SK-N-SH (cell line): ENCODE measurements around the gene NELFE. TPM values are rescaled to one million over a fixed set of nuclear protein-coding genes. Genes with fewer than 3 reads are reported as not detected.

ENCODE experiments used
- CTCF ChIA-PET: fragments of 300-600, 350-600 bp; formaldehyde crosslinking; extraction: SDS; loops from one replicate; lab custom pipeline; 2021; lab: Yijun Ruan, JAX
- POLR2A ChIA-PET: fragments of 350-600 bp; sonication (Branson Sonifier 250); formaldehyde crosslinking; extraction: SDS; loops from one replicate; lab custom pipeline; 2020; ENCODE audit warnings: antibody characterized with exemption, inconsistent platforms; lab: Yijun Ruan, JAX
- DNase-seq: peaks from one replicate; pipeline ENCODE4 v3.0.0; 2012
- H2AFZ ChIP-seq: fragments of 200-600 bp; sonication (generic); 2 replicates; pipeline ENCODE4 v1.8.1; 2016; ENCODE audit warnings: antibody characterized with exemption, mild to moderate bottlenecking, low read depth
- H3F3A ChIP-seq: fragments of 200-600 bp; sonication (generic); replicated peaks from 2 replicates; pipeline ENCODE3; 2016; ENCODE audit warnings: antibody characterized with exemption, mild to moderate bottlenecking; ENCODE audit not compliant: insufficient read depth
- H3K27ac ChIP-seq, 2 experiments: fragments of 200-500 bp in 1 of 2; fragments of 200-600 bp in 1 of 2; sonication (Bioruptor generic) in 1 of 2; sonication (generic), shearing (Covaris generic) in 1 of 2; 2 replicates each; pipeline versions ENCODE4 v1.5.1 to v1.6.1; 2014 to 2016; ENCODE audit warnings: low read depth in 2 of 2, inconsistent platforms in 1 of 2, low read length in 1 of 2, mild to moderate bottlenecking in 1 of 2, mixed read lengths in 1 of 2
- H3K27me3 ChIP-seq: fragments of 200-600 bp; sonication (generic), shearing (Covaris generic); 2 replicates; pipeline ENCODE4 v1.6.1; 2016; ENCODE audit warnings: mixed run types; ENCODE audit not compliant: insufficient read depth
- H3K36me3 ChIP-seq, 2 experiments: fragments of 200-500 bp in 1 of 2; fragments of 200-600 bp in 1 of 2; sonication (Bioruptor generic) in 1 of 2; sonication (generic) in 1 of 2; replicated peaks in 1 of 2; 2 replicates each; pipeline versions ENCODE3 to v1.5.1; 2014 to 2016; ENCODE audit warnings: low read length in 1 of 2, mild to moderate bottlenecking in 1 of 2; ENCODE audit not compliant: insufficient read depth in 2 of 2, control insufficient read depth in 1 of 2
- H3K4me1 ChIP-seq, 2 experiments: fragments of 200-500 bp in 1 of 2; fragments of 200-600 bp in 1 of 2; sonication (Bioruptor generic) in 1 of 2; sonication (generic), shearing (Covaris generic) in 1 of 2; 2 replicates each; pipeline versions ENCODE4 v1.5.1 to v1.6.1; 2014 to 2016; ENCODE audit warnings: low read depth in 1 of 2, low read length in 1 of 2, mixed run types in 1 of 2; ENCODE audit not compliant: insufficient read depth in 2 of 2, control insufficient read depth in 1 of 2
- H3K4me2 ChIP-seq: fragments of 200-600 bp; sonication (generic), shearing (Covaris generic); 2 replicates; pipeline ENCODE4 v1.6.1; 2017; ENCODE audit warnings: mixed run types
- H3K4me3 ChIP-seq, 2 experiments: fragments of 200-500 bp in 1 of 2; fragments of 200-600 bp in 1 of 2; sonication (Bioruptor generic) in 1 of 2; sonication (generic), shearing (Covaris generic) in 1 of 2; 2 replicates each; pipeline versions ENCODE4 v1.5.1 to v1.8.1; 2014 to 2016; ENCODE audit warnings: low read depth in 2 of 2, inconsistent platforms in 1 of 2, low read length in 1 of 2, mild to moderate bottlenecking in 1 of 2, mixed read lengths in 1 of 2, moderate library complexity in 1 of 2
- H3K79me2 ChIP-seq: fragments of 200-600 bp; sonication (generic); 2 replicates; pipeline ENCODE4 v1.8.1; 2017; ENCODE audit warnings: mild to moderate bottlenecking; ENCODE audit not compliant: insufficient read depth
- H3K9ac ChIP-seq: fragments of 200-600 bp; sonication (generic); 2 replicates; pipeline ENCODE4 v1.6.1; 2017; ENCODE audit warnings: mixed run types
- H3K9me2 ChIP-seq: fragments of 200-600 bp; sonication (generic); 2 replicates; pipeline ENCODE4 v1.6.1; 2017; ENCODE audit warnings: mixed run types
- H3K9me3 ChIP-seq: fragments of 200-600 bp; sonication (generic); 2 replicates; pipeline ENCODE4 v1.6.1; 2017; ENCODE audit warnings: mixed run types, mild to moderate bottlenecking, moderate library complexity
- H4K20me1 ChIP-seq: fragments of 200-600 bp; sonication (generic); 2 replicates; pipeline ENCODE4 v1.6.1; 2017; ENCODE audit warnings: mild to moderate bottlenecking, mixed run types; ENCODE audit not compliant: insufficient read depth
- EZH2phosphoT487 ChIP-seq: fragments of 200-600 bp; sonication (generic); IDR thresholded peaks from 2 replicates; pipeline ENCODE4 v1.6.1; 2017; ENCODE audit warnings: low read depth, mixed run types, mild to moderate bottlenecking, antibody characterized with exemption, moderate library complexity, borderline replicate concordance
- FOSL2 ChIP-seq: IDR thresholded peaks from 2 replicates; pipeline ENCODE4 v1.4.0; 2012; ENCODE audit warnings: low read depth, mild to moderate bottlenecking, moderate library complexity, borderline replicate concordance
- FOXJ3 ChIP-seq: sonication (generic); formaldehyde crosslinking; IDR thresholded peaks from 2 replicates; pipeline ENCODE4 v1.5.1; 2020; ENCODE audit warnings: mild to moderate bottlenecking, missing genetic modification reagents
- FOXM1 ChIP-seq: IDR thresholded peaks from 2 replicates; pipeline ENCODE4 v1.4.0; 2012; ENCODE audit warnings: low read depth, mild to moderate bottlenecking
- IRF3 ChIP-seq: fragments of 150-350 bp; IDR thresholded peaks from 2 replicates; pipeline ENCODE4 v1.6.1; 2016; ENCODE audit warnings: mild to moderate bottlenecking, low read depth, low read length
- MAX ChIP-seq: IDR thresholded peaks from 2 replicates; pipeline ENCODE4 v1.4.0; 2012; ENCODE audit warnings: low read depth
- MEF2A ChIP-seq: IDR thresholded peaks from 2 replicates; pipeline ENCODE4 v1.4.0; 2012; ENCODE audit warnings: low read depth, borderline replicate concordance
- MXI1 ChIP-seq: IDR thresholded peaks from 2 replicates; pipeline ENCODE4 v1.6.1; 2012; ENCODE audit warnings: mild to moderate bottlenecking, low read depth, low read length, improper control_type of control experiment
- PBX3 ChIP-seq: IDR thresholded peaks from 2 replicates; pipeline ENCODE4; 2012
- RCOR1 ChIP-seq: fragments of 150-350 bp; IDR thresholded peaks from 2 replicates; pipeline ENCODE4 v1.6.1; 2017; ENCODE audit warnings: antibody characterized with exemption, low read length
- REST ChIP-seq: IDR thresholded peaks from 2 replicates; pipeline ENCODE4 v1.6.1; 2012; ENCODE audit warnings: mild to moderate bottlenecking, low read depth, low read length, moderate library complexity
- RXRA ChIP-seq: IDR thresholded peaks from 2 replicates; pipeline ENCODE4 v1.4.0; 2012; ENCODE audit warnings: low read depth, mild to moderate bottlenecking, borderline replicate concordance
- SMC3 ChIP-seq: IDR thresholded peaks from 2 replicates; pipeline ENCODE4 v1.6.1; 2012; ENCODE audit warnings: low read depth, low read length, improper control_type of control experiment
- TAF1 ChIP-seq: IDR thresholded peaks from 2 replicates; pipeline ENCODE4 v1.6.1; 2012; ENCODE audit warnings: low read depth, mild to moderate bottlenecking, low read length, moderate library complexity, borderline replicate concordance
- TEAD4 ChIP-seq: IDR thresholded peaks from 2 replicates; pipeline ENCODE4 v1.4.0; 2012; ENCODE audit warnings: mild to moderate bottlenecking, borderline replicate concordance; ENCODE audit not compliant: insufficient read depth
- USF2 ChIP-seq: fragments of 150-350 bp; IDR thresholded peaks from 2 replicates; pipeline ENCODE4 v1.6.1; 2017; ENCODE audit warnings: antibody characterized with exemption, low read length, low read depth, borderline replicate concordance
- YY1 ChIP-seq: IDR thresholded peaks from 2 replicates; pipeline ENCODE4 v1.4.0; 2012; ENCODE audit warnings: low read depth, mild to moderate bottlenecking
- WGBS: methylation state at CpG from one replicate; pipeline ENCODE4 v1.1.6; 2017; ENCODE audit warnings: low lambda C conversion rate; 5-methylcytosine and 5-hydroxymethylcytosine counted together
- polyA plus RNA-seq, 3 experiments: library from polyadenylated mRNA; depleted of rRNA; stranded (reverse); fragments of >200 nt; gene quantifications; 2 replicates each; pipeline ENCODE4 v1.2.3, GENCODE V29; 2012

Gene NELFE
- polyA plus RNA-seq, 1 of the 3 experiments (the other 2 are of a cell fraction) = 116 TPM

GRCh38 chr6:31927863-31928671, 30.7 kb downstream of the NELFE start (continued):
- no peak for TF ChIP-seq FOXJ3
- no peak for TF ChIP-seq MEF2A
- no peak for TF ChIP-seq TAF1

GRCh38 chr6:31927242-31927862, 31.4 kb downstream of the NELFE start, which contains the start of gene C2:
Gene C2 (plus strand): TSS chr6:31927717. CDS start chr6:31927753, 36 bp downstream.
- Histone ChIP-seq H3K9ac (no peak within 1 kb of the TSS), H3K9me3 (no peaks in the 10 kb centered on the region), H3K9me2 (no peaks in the 10 kb centered on the region), H3K79me2 (no peaks in the 10 kb centered on the region), H3K4me3 (no peak within 1 kb of the TSS), H3K36me3 (no peaks in the 10 kb centered on the region), H2AFZ (no peak within 1 kb of the TSS), H3K4me2 (no peak within 1 kb of the TSS), H3K4me1 (no peaks in the 10 kb centered on the region), H3F3A (no peaks in the 10 kb centered on the region), H3K27ac (no peak within 1 kb of the TSS), H4K20me1 (no peaks in the 10 kb centered on the region), H3K27me3 (no peaks in the 10 kb centered on the region)
- TF ChIP-seq MXI1 (no peak), MAX (no peak), PBX3 (no peak), EZH2phosphoT487 (no peak), FOXM1 (no peak), YY1 (no peak), SMC3 (no peak), REST (no peak), USF2 (no peak), RCOR1 (no peak), TAF1 (no peak), RXRA (no peak), TEAD4 (no peak), IRF3 (no peak), FOSL2 (no peak)
- 62% methylated on average over 11 of the region's 11 CpGs for WGBS
- no peak for DNase-seq
- ChIA-PET CTCF (no interaction called here), POLR2A (no interaction called here)
